Left cardiac atrium (tissue), 4 donors: ENCODE results near the gene MDGA2. TPM values are rescaled to one million over a fixed set of nuclear protein-coding genes. Genes with fewer than 3 reads are reported as not detected.
A peak's percentile ranks its signal among the peaks of the same experiment; 100 is the strongest.

Experiments used
- ATAC-seq, 2 donors: fragments of 200-7000 bp; cut with Tn5 transposase; one replicate each; pipeline ENCODE4 v1.9.1; 2020; ENCODE audit warnings: mild to moderate bottlenecking in 2 of 2, moderate library complexity in 2 of 2
- DNase-seq: peaks from one replicate; pipeline ENCODE4 v3.0.0-alpha.2; 2020
- intact Hi-C, 2 donors: fragments of 100-400 bp; cut with DNase I; formaldehyde crosslinking; loops; one replicate each; pipeline versions ENCODE4 v1.14.1 to v1.15.1; 2022 to 2023
- long read RNA-seq: library from polyadenylated mRNA; unstranded; transcript quantifications from one replicate; pipeline ENCODE4 v2.0.0, GENCODE V29; 2021
- total RNA-seq, 2 donors: library from RNA; stranded (reverse); fragmentation: NEBNext Ultra II Directional; extraction: Animal tissue kit (Norgen Biotek cat#: 25700); gene quantifications; one replicate each; pipeline ENCODE4 v1.2.1, GENCODE V29; 2021
- donor health status: DM: no; HTN: yes; CAD: no.
- donor health status: DM: no; HTN: yes; CAD: no; lungs with severe emphysema.
- donor health status: DM: yes; HTN: yes; CAD: no.
- donor health status: Dilated cardiomyopathy.

MDGA2 gene
- under 1 TPM in 1 of 2 donors, not detected in 1; 0.09 TPM for total RNA-seq
- long read RNA-seq, result 0 reads

- ATAC-seq (peak in 1 of 2 donors; percentile 29), DNase-seq (no peak)
- intact Hi-C loops, result no loop called here
Measured at GRCh38 chr14:47675466-47676314, at the start of gene MDGA2. Gene MDGA2 (minus strand): TSS chr14:47675605.

- intact Hi-C loops, result loop anchor here in 1 of 2 donors (10.0 kb wide), 1 partner anchor 1562 kb away; no protein-coding TSS in a partner anchor
- no peak for ATAC-seq
- DNase-seq, result no peak
Measured at GRCh38 chr14:47722929-47723693, 47.7 kb upstream of the MDGA2 start.

GRCh38 chr14:47720281-47720680 is 44.9 kb upstream of the MDGA2 start:
- intact Hi-C loops, result loop anchor here in 1 of 2 donors (10.0 kb wide), 1 partner anchor 1565 kb away; no protein-coding TSS in a partner anchor
- no peak for ATAC-seq
- no peak for DNase-seq

GRCh38 chr14:47715330-47715729 is 39.9 kb upstream of the MDGA2 start:
- ATAC-seq (no peak), DNase-seq (no peak)
- intact Hi-C loops, result no loop called here

GRCh38 chr14:47710581-47710980 is 35.2 kb upstream of the MDGA2 start:
- no peak for DNase-seq
- intact Hi-C loops, result no loop called here
- ATAC-seq, result no peak

GRCh38 chr14:47705683-47706082 is 30.3 kb upstream of the MDGA2 start:
- intact Hi-C loops, result no loop called here
- ATAC-seq, result no peak
- DNase-seq, result no peak

GRCh38 chr14:47691829-47692228 is 16.4 kb upstream of the MDGA2 start:
- intact Hi-C loops, result no loop called here
- ATAC-seq, result no peak

GRCh38 chr14:47678993-47679392 is 3.6 kb upstream of the MDGA2 start:
- intact Hi-C loops, result no loop called here
- ATAC-seq (no peak), DNase-seq (no peak)

More at GRCh38 chr14:47691829-47692228, 16.4 kb upstream of the MDGA2 start:
- no peak for DNase-seq

GRCh38 chr14:47678157-47678556 is 2.8 kb upstream of the MDGA2 start:
- no peak for ATAC-seq
- intact Hi-C loops, result no loop called here
- DNase-seq, result no peak

GRCh38 chr14:47676315-47676617 is 861 bp upstream of the MDGA2 start:
- ATAC-seq, result no peak
- DNase-seq, result no peak
- intact Hi-C loops, result no loop called here

- DNase-seq, result no peak
- intact Hi-C loops, result no loop called here
- no peak for ATAC-seq
Measured at GRCh38 chr14:47674543-47675465, 601 bp downstream of the MDGA2 start.

- ATAC-seq (no peak), DNase-seq (no peak)
- intact Hi-C loops, result no loop called here
Measured at GRCh38 chr14:47674148-47674542, 1.3 kb downstream of the MDGA2 start.

GRCh38 chr14:47665337-47666134 is 9.9 kb downstream of the MDGA2 start:
- ATAC-seq (no peak), DNase-seq (no peak)
- intact Hi-C loops, result no loop called here

GRCh38 chr14:47662466-47662865 is 12.9 kb downstream of the MDGA2 start:
- ATAC-seq (no peak), DNase-seq (no peak)
- intact Hi-C loops, result no loop called here

GRCh38 chr14:47660158-47660557 is 15.2 kb downstream of the MDGA2 start:
- intact Hi-C loops, result no loop called here
- DNase-seq (no peak), ATAC-seq (no peak)

- DNase-seq (no peak), ATAC-seq (no peak)
- intact Hi-C loops, result no loop called here
Measured at GRCh38 chr14:47658041-47658440, 17.4 kb downstream of the MDGA2 start.

GRCh38 chr14:47657143-47657542 is 18.3 kb downstream of the MDGA2 start:
- DNase-seq (no peak), ATAC-seq (no peak)
- intact Hi-C loops, result no loop called here

- no peak for DNase-seq
- ATAC-seq, result no peak
- intact Hi-C loops, result no loop called here
Measured at GRCh38 chr14:47651337-47651736, 24.1 kb downstream of the MDGA2 start.

- intact Hi-C loops, result no loop called here
- DNase-seq (no peak), ATAC-seq (no peak)
Measured at GRCh38 chr14:47637753-47638152, 37.7 kb downstream of the MDGA2 start.
